ENCODE data around the gene UFSP2. TPM values are rescaled to one million over a fixed set of nuclear protein-coding genes. Genes with fewer than 3 reads are reported as not detected.

The UFSP2 gene
- total and polyA plus RNA-seq, 4 donors, result 12.2 to 17.2 (median 14.7) TPM

GRCh38 chr4:185370268-185370949 lies 55.4 kb downstream of the UFSP2 start:
- no peaks in the 10 kb centered on the region for H3K27me3 ChIP-seq (ENCODE audit: control insufficient read depth in 4 of 4, insufficient read depth in 4 of 4, low read length in 3 of 4)
- H3K27ac ChIP-seq (ENCODE audit: low read depth in 1 of 2, low read length in 2 of 2), result no peak overlapping the region
- no peaks in the 10 kb centered on the region for H3K4me1 ChIP-seq (ENCODE audit: control insufficient read depth in 4 of 4, insufficient read depth in 4 of 4, low read length in 3 of 4)
- TF ChIP-seq SP1 (IDR thresholded peaks at IDR 0.05) (no peak), JUND (IDR thresholded peaks at IDR 0.05) (no peak), TAF1 (conservative IDR thresholded peaks at IDR 0.05) (no peak), RXRA (IDR thresholded peaks at IDR 0.05) (no peak), YY1 (IDR thresholded peaks at IDR 0.05) (no peak), NR2F2 (IDR thresholded peaks at IDR 0.05) (no peak), GABPA (IDR thresholded peaks at IDR 0.05 in 1 of 2, conservative IDR thresholded peaks at IDR 0.05 in 1 of 2) (no peak), HNF4A (conservative IDR thresholded peaks at IDR 0.05) (no peak), ZBTB33 (IDR thresholded peaks at IDR 0.05) (no peak), MAX (IDR thresholded peaks at IDR 0.05) (no peak), EGR1 (IDR thresholded peaks at IDR 0.05; ENCODE audit: low read depth in 2 of 2) (no peak), RAD21 (IDR thresholded peaks at IDR 0.05) (no peak), FOXA1 (IDR thresholded peaks at IDR 0.05) (no peak), FOXA2 (IDR thresholded peaks at IDR 0.05) (no peak), HNF4G (IDR thresholded peaks at IDR 0.05) (no peak)
- TF ChIP-seq, protein P1, sequence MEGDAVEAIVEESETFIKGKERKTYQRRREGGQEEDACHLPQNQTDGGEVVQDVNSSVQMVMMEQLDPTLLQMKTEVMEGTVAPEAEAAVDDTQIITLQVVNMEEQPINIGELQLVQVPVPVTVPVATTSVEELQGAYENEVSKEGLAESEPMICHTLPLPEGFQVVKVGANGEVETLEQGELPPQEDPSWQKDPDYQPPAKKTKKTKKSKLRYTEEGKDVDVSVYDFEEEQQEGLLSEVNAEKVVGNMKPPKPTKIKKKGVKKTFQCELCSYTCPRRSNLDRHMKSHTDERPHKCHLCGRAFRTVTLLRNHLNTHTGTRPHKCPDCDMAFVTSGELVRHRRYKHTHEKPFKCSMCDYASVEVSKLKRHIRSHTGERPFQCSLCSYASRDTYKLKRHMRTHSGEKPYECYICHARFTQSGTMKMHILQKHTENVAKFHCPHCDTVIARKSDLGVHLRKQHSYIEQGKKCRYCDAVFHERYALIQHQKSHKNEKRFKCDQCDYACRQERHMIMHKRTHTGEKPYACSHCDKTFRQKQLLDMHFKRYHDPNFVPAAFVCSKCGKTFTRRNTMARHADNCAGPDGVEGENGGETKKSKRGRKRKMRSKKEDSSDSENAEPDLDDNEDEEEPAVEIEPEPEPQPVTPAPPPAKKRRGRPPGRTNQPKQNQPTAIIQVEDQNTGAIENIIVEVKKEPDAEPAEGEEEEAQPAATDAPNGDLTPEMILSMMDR (IDR thresholded peaks at IDR 0.05; ENCODE audit: low read depth, low read length, missing input control), result no peak
- TF ChIP-seq, protein P2, sequence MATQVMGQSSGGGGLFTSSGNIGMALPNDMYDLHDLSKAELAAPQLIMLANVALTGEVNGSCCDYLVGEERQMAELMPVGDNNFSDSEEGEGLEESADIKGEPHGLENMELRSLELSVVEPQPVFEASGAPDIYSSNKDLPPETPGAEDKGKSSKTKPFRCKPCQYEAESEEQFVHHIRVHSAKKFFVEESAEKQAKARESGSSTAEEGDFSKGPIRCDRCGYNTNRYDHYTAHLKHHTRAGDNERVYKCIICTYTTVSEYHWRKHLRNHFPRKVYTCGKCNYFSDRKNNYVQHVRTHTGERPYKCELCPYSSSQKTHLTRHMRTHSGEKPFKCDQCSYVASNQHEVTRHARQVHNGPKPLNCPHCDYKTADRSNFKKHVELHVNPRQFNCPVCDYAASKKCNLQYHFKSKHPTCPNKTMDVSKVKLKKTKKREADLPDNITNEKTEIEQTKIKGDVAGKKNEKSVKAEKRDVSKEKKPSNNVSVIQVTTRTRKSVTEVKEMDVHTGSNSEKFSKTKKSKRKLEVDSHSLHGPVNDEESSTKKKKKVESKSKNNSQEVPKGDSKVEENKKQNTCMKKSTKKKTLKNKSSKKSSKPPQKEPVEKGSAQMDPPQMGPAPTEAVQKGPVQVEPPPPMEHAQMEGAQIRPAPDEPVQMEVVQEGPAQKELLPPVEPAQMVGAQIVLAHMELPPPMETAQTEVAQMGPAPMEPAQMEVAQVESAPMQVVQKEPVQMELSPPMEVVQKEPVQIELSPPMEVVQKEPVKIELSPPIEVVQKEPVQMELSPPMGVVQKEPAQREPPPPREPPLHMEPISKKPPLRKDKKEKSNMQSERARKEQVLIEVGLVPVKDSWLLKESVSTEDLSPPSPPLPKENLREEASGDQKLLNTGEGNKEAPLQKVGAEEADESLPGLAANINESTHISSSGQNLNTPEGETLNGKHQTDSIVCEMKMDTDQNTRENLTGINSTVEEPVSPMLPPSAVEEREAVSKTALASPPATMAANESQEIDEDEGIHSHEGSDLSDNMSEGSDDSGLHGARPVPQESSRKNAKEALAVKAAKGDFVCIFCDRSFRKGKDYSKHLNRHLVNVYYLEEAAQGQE (IDR thresholded peaks at IDR 0.05), result no peak
- TF ChIP-seq, protein P3, sequence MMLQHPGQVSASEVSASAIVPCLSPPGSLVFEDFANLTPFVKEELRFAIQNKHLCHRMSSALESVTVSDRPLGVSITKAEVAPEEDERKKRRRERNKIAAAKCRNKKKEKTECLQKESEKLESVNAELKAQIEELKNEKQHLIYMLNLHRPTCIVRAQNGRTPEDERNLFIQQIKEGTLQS (IDR thresholded peaks at IDR 0.05), result no peak
- no peaks in the 10 kb centered on the region for H3K9me3 ChIP-seq (ENCODE audit: control insufficient read depth in 4 of 4, low read length in 3 of 4)
- whole genome bisulfite sequencing, result 98% methylated on average over 11 of the region's 11 CpGs
- no peak for DNase-seq (ENCODE audit: low spot score)
- H3K9ac ChIP-seq (ENCODE audit: low read depth in 1 of 2, low read length in 2 of 2), result no peak overlapping the region
- H3K4me3 ChIP-seq (ENCODE audit: low read depth in 1 of 3, low read length in 3 of 3), result no peak overlapping the region
- H3K36me3 ChIP-seq (ENCODE audit: control insufficient read depth in 4 of 4, insufficient read depth in 3 of 4, low read depth in 1 of 4, low read length in 3 of 4), result peaks cover 0 to 6% (median 0%) of the 10 kb centered on the region in 4 donors

Measured in liver (tissue), 9 donors.